Hepatocyte (in vitro differentiated cells): ENCODE measurements around the gene ADAMTSL3. TPM values are rescaled to one million over a fixed set of nuclear protein-coding genes. Genes with fewer than 3 reads are reported as not detected.
"Not testable (repeated sequence)": the region's sequence is repeated elsewhere in the genome, so short reads cannot be mapped to it uniquely, and the experiment has no call there.

Experiments used
- DNase-seq: peaks from one replicate; pipeline ENCODE4 v3.0.0-alpha.2; 2016; ENCODE audit warnings: low spot score
- H2AFZ ChIP-seq: fragments of 200-600 bp; sonication (generic); 2 replicates; pipeline ENCODE4 v1.6.0; 2016; ENCODE audit warnings: antibody characterized with exemption, mild to moderate bottlenecking
- H3K27ac ChIP-seq: fragments of 200-600 bp; sonication (generic); 2 replicates; pipeline ENCODE4 v1.5.1; 2016; ENCODE audit warnings: mild to moderate bottlenecking
- H3K27me3 ChIP-seq: fragments of 200-600 bp; sonication (generic); 2 replicates; pipeline ENCODE4 v1.6.1; 2016
- H3K36me3 ChIP-seq: fragments of 200-600 bp; sonication (generic); replicated peaks from 2 replicates; pipeline ENCODE4 v1.5.1; 2016; ENCODE audit warnings: low read depth; ENCODE audit not compliant: insufficient read depth
- H3K4me1 ChIP-seq: fragments of 200-600 bp; sonication (generic); 2 replicates; pipeline ENCODE4 v1.5.1; 2016; ENCODE audit warnings: mild to moderate bottlenecking, moderate library complexity; ENCODE audit not compliant: insufficient read depth
- H3K4me2 ChIP-seq: fragments of 200-600 bp; sonication (generic); 2 replicates; pipeline ENCODE4 v1.6.0; 2016
- H3K4me3 ChIP-seq: fragments of 200-600 bp; sonication (generic); 2 replicates; pipeline ENCODE4 v1.5.1; 2016; ENCODE audit warnings: mild to moderate bottlenecking
- H3K79me2 ChIP-seq: fragments of 200-600 bp; sonication (generic); 2 replicates; pipeline ENCODE4 v1.6.0; 2017; ENCODE audit warnings: mild to moderate bottlenecking
- H3K9me2 ChIP-seq: fragments of 200-600 bp; sonication (generic); replicated peaks from 2 replicates; pipeline ENCODE4 v1.6.0; 2017; ENCODE audit warnings: mild to moderate bottlenecking; ENCODE audit not compliant: insufficient read depth
- H3K9me3 ChIP-seq: fragments of 200-600 bp; sonication (generic); 2 replicates; pipeline ENCODE4 v1.5.1; 2016; ENCODE audit warnings: low read depth, mild to moderate bottlenecking
- H4K20me1 ChIP-seq: fragments of 200-600 bp; sonication (generic); 2 replicates; pipeline ENCODE4 v1.6.0; 2016; ENCODE audit warnings: mild to moderate bottlenecking; ENCODE audit not compliant: insufficient read depth, poor library complexity, severe bottlenecking
- EZH2 ChIP-seq: fragments of 200-600 bp; sonication (generic); IDR thresholded peaks from 2 replicates; pipeline ENCODE4 v1.6.1; 2016; ENCODE audit warnings: antibody characterized with exemption, mild to moderate bottlenecking, borderline replicate concordance
- EZH2phosphoT487 ChIP-seq: fragments of 200-600 bp; sonication (generic); IDR thresholded peaks from one replicate; pipeline ENCODE4 v1.6.1; 2018; ENCODE audit warnings: antibody characterized with exemption, mild to moderate bottlenecking, low read depth, moderate library complexity; ENCODE audit not compliant: unreplicated experiment, severe bottlenecking
- WGBS: methylation state at CpG from one replicate; pipeline ENCODE4 v1.1.6; 2016; ENCODE audit warnings: low lambda C conversion rate; ENCODE audit errors: missing lambda C conversion rate; 5-methylcytosine and 5-hydroxymethylcytosine counted together
- polyA plus RNA-seq: library from polyadenylated mRNA; unstranded; fragments of >200 nt; fragmentation: Nextera tagmentation; extraction: Ambion mirVana; gene quantifications from 2 replicates; pipeline ENCODE4 v1.2.1, GENCODE V29; 2016
- total RNA-seq: library from RNA; depleted of rRNA; stranded (reverse); fragments of >200 nt; gene quantifications from 2 replicates; pipeline ENCODE4 v1.2.3, GENCODE V29; 2014
- TF ChIP-seq, protein P1 (sequence below): fragments of 200-600 bp; sonication (generic); IDR thresholded peaks from 2 replicates; pipeline ENCODE4 v1.5.1; 2016; ENCODE audit warnings: antibody characterized with exemption, mild to moderate bottlenecking; ENCODE audit not compliant: poor library complexity

ADAMTSL3 gene
- total and polyA plus RNA-seq, 2 experiments from 2014 or later, result 5.0 to 5.2 TPM

DNA sequence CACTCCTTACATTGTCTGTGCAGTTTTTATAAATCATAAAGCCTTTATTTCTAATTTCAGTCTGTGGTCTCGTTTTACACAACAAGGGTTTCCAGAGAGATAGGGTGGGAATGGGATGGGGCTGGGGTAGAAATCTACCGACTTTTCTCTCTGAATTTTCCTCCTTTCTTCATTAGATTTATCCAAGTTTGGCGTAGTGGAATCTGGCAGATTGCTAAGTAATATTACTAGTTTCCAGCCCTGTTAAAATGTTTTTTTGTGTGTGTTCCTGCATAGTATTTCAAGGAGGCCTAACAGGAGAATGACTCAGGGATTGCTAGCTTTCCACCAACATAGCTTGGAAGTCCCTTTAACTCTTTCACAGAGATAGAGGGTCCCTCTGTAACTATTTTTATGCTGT, 396.2 kb downstream of the ADAMTSL3 start:
- Histone ChIP-seq H3K4me2 (no peak overlapping the region), H3K27me3 (no peaks in the 10 kb centered on the region), H3K4me3 (no peak overlapping the region), H3K4me1 (no peaks in the 10 kb centered on the region), H2AFZ (no peak overlapping the region), H3K27ac (no peak overlapping the region), H3K36me3 (no peaks in the 10 kb centered on the region), H3K9me3 (no peaks in the 10 kb centered on the region), H3K9me2 (no peaks in the 10 kb centered on the region), H4K20me1 (no peaks in the 10 kb centered on the region), H3K79me2 (no peaks in the 10 kb centered on the region)
- WGBS, result 81% methylated on average over 3 of the region's 3 CpGs
- no peak for TF ChIP-seq EZH2
- TF ChIP-seq EZH2phosphoT487, result no peak
- TF ChIP-seq, protein P1, sequence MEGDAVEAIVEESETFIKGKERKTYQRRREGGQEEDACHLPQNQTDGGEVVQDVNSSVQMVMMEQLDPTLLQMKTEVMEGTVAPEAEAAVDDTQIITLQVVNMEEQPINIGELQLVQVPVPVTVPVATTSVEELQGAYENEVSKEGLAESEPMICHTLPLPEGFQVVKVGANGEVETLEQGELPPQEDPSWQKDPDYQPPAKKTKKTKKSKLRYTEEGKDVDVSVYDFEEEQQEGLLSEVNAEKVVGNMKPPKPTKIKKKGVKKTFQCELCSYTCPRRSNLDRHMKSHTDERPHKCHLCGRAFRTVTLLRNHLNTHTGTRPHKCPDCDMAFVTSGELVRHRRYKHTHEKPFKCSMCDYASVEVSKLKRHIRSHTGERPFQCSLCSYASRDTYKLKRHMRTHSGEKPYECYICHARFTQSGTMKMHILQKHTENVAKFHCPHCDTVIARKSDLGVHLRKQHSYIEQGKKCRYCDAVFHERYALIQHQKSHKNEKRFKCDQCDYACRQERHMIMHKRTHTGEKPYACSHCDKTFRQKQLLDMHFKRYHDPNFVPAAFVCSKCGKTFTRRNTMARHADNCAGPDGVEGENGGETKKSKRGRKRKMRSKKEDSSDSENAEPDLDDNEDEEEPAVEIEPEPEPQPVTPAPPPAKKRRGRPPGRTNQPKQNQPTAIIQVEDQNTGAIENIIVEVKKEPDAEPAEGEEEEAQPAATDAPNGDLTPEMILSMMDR, result no peak
- no peak for DNase-seq

DNA sequence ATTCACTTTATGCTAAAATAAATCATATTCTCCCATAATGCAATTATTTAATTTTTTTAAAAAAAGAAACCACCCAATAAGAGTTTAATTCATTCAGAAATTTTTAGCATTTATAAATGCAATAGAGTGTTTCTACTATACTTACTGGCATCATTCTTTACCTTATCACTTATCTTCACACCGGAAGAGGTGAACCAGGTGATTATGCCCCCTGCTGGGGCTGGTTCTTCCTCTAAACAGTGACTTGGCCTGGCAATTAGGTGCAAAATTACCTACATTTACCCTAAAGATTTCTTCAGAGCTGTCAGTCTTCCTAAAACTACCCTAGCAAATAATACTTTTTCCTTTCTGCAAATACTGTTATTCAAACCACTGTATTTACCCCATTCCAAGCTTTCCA, 397.2 kb downstream of the ADAMTSL3 start:
- not testable (repeated sequence) for H3K9me3 ChIP-seq, H3K9me2 ChIP-seq, H4K20me1 ChIP-seq, H3K27me3 ChIP-seq, H3K79me2 ChIP-seq, H3K4me2 ChIP-seq, H3K4me1 ChIP-seq, H3K36me3 ChIP-seq, H3K4me3 ChIP-seq, DNase-seq, H3K27ac ChIP-seq, H2AFZ ChIP-seq
- 50% methylated on average over 1 of the region's 1 CpG for whole genome bisulfite sequencing

DNA sequence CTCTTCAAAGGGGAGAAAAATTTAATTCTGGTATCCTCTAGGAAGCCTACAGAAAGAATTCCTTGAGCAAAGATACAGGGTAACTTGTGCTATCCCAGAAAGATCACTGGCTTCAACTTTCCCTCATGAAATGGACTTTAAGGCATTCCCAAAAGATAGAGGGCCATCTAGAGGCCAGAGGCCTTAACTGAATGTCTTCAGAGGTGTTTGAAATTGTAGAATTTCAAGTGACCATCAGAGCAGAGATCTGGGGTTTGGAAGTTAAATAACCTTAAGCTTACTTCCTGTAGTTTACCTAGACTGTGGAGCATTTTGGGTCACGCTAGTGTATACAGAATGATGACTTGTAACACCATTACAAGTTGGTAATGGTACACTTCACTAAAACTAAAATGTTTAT, 400.6 kb downstream of the ADAMTSL3 start:
- not testable (repeated sequence) for DNase-seq, H3K27me3 ChIP-seq, H4K20me1 ChIP-seq, H3K9me3 ChIP-seq, H3K4me2 ChIP-seq, H3K79me2 ChIP-seq, H3K4me1 ChIP-seq, H2AFZ ChIP-seq, H3K27ac ChIP-seq, H3K36me3 ChIP-seq, H3K9me2 ChIP-seq, H3K4me3 ChIP-seq
- 20% methylated on average over 1 of the region's 1 CpG for WGBS

DNA sequence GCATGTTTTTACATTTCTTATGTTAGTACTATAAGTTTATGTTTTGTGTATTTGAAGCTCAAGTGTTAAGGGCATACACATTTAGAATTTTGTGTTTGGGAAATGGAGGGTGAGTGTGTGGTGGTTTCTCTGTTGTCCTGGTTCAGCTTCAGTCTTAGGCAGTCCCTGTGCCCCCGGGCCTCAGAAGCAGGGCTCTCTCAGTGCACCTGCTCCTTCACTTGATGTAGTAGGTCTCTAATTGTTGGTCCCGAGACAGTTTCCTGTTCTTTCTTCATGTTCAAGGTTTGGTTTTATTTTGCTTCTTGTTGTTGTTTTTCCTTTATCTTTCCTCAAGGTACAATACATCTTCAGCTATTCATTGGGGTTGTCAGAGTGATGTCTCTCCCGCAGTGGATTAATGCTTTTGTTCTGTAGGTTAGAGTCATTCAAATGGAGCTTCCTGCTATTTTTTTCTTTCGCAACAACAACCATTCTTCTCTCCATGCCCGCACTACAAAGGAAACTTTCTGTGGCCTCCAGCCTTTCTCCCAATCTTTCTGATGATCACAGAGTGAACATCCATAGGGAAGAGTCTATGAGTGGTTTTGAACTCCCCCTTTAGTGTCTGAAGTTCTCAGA, 403.9 kb downstream of the ADAMTSL3 start:
- no peaks in the 10 kb centered on the region for H3K79me2 ChIP-seq
- WGBS, result 71% methylated on average over 5 of the region's 5 CpGs

DNA sequence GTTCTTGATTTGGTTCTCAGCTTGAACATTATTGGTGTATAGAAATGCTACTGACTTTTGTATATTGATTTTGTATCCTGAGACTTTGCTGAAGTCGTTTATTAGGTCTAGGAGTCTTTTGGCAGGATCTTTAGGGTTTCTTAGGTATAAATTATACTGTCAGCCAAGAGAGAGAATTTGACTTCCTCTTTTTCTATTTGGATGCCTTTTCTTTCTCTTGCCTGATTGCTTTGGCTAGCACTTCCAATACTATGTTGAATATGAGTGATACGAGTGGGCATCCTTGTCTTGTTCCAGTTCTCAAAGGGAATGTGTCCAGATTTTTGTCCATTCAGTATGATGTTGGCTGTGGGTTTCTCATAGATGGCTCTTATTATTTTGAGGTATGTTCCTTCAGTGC, 409.8 kb downstream of the ADAMTSL3 start:
- not testable (repeated sequence) for H3K79me2 ChIP-seq, H3K9me2 ChIP-seq, H3K4me3 ChIP-seq, H2AFZ ChIP-seq, H3K9me3 ChIP-seq, H3K27ac ChIP-seq, H4K20me1 ChIP-seq, H3K36me3 ChIP-seq, DNase-seq, H3K4me2 ChIP-seq, H3K4me1 ChIP-seq, H3K27me3 ChIP-seq
- 71% methylated on average over 2 of the region's 2 CpGs for WGBS

More for the DNA sequence above, 403.9 kb downstream of the ADAMTSL3 start:
- H4K20me1 ChIP-seq, result no peaks in the 10 kb centered on the region
- no peak overlapping the region for H2AFZ ChIP-seq
- no peaks in the 10 kb centered on the region for H3K36me3 ChIP-seq
- H3K4me1 ChIP-seq, result no peaks in the 10 kb centered on the region
- H3K27ac ChIP-seq, result no peak overlapping the region
- TF ChIP-seq EZH2, result no peak
- TF ChIP-seq EZH2phosphoT487, result no peak
- TF ChIP-seq, protein P1, result no peak
- DNase-seq, result no peak
- H3K9me3 ChIP-seq, result no peaks in the 10 kb centered on the region
- no peak overlapping the region for H3K4me3 ChIP-seq
- no peaks in the 10 kb centered on the region for H3K27me3 ChIP-seq
- H3K9me2 ChIP-seq, result no peaks in the 10 kb centered on the region
- no peak overlapping the region for H3K4me2 ChIP-seq

DNA sequence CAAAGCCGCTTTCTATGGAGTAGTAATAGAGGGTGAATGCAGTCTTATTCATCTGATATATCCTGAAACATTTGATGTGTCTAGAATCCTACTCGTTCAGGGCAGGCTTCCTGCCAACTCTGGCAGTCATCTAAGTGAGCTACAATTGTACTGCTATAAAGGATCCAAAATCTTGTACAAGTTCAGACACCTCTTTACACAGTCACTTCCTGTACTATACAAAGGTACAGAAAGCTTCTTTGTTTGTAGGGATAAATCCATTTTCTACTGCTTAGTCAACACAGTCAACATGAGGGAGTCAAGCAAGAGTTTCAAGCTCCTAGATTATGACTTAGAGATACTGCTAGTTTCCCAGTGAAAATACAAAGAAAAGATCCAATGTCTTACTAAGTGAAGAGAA, 414.8 kb downstream of the ADAMTSL3 start:
- H3K4me2 ChIP-seq, H3K4me3 ChIP-seq, H4K20me1 ChIP-seq, H3K27ac ChIP-seq, H3K27me3 ChIP-seq, DNase-seq, H3K36me3 ChIP-seq, H3K9me3 ChIP-seq, H2AFZ ChIP-seq, H3K79me2 ChIP-seq, H3K9me2 ChIP-seq, H3K4me1 ChIP-seq: not testable (repeated sequence)
- 69% methylated on average over 2 of the region's 2 CpGs for WGBS

DNA sequence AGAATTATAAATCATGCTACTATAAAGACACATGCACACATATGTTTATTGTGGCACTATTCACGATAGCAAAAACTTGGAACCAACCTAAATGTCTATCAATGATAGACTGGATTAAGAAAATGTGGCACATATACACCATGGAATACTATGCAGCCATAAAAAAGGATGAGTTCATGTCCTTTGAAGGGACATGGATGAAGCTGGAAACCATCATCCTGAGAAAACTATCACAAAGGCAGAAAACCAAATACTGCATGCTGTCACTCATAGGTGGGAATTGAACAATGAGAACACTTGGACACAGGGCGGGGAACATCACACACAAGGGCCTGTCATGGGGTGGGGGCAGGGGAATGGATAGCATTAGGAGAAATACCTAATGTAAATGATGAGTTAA, 424.1 kb downstream of the ADAMTSL3 start:
- H3K9me3 ChIP-seq, result not testable (repeated sequence)
- H3K27me3 ChIP-seq, result peaks cover 30% of the 10 kb centered on the region

More for the DNA sequence above, 424.1 kb downstream of the ADAMTSL3 start:
- H3K4me2 ChIP-seq, H4K20me1 ChIP-seq, H3K4me3 ChIP-seq, H3K27ac ChIP-seq, DNase-seq, H3K9me2 ChIP-seq, H3K4me1 ChIP-seq, H3K36me3 ChIP-seq, H3K79me2 ChIP-seq, H2AFZ ChIP-seq: not testable (repeated sequence)
- WGBS, result 82% methylated on average over 2 of the region's 2 CpGs
